Activated T-helper 1 cell treated with Interleukin-2 at 50 U/mL for 16 hours (primary cell): ENCODE results near the gene NLRP11.

Experiments used
- DNase-seq: peaks from one replicate; pipeline ENCODE4 v3.0.0-alpha.2; 2020; ENCODE audit warnings: low read depth

Gene NLRP11

GRCh38 chr19:55831846-55832245, at the start of gene NLRP11:
TSS of gene NLRP11 (minus strand) at chr19:55831999. CDS start at chr19:55818174, 13,825 bp downstream.
- no peak for DNase-seq

GRCh38 chr19:55877211-55877610, 45.4 kb upstream of the NLRP11 start:
- DNase-seq, result no peak

- DNase-seq, result no peak
Observed at GRCh38 chr19:55870736-55871135, 38.9 kb upstream of the NLRP11 start.

DNA sequence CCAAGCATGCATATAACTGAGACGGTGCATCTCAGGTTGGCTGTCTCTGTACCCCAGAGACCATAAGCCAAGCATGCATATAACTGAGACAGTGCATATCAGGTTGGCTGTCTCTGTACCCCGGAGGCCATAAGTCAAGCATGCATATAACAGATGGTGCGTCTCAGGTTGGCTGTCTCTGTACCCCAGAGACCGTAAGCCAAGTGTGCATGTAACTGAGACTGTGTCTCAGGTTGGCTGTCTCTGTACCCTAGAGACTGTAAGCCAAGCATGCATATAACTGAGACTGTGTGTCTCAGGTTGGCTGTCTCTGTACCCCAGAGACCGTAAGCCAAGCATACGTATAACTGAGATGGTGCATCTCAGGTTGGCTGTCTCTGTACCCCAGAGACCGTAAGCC, 35.3 kb upstream of the NLRP11 start:
- DNase-seq, result no peak

DNA sequence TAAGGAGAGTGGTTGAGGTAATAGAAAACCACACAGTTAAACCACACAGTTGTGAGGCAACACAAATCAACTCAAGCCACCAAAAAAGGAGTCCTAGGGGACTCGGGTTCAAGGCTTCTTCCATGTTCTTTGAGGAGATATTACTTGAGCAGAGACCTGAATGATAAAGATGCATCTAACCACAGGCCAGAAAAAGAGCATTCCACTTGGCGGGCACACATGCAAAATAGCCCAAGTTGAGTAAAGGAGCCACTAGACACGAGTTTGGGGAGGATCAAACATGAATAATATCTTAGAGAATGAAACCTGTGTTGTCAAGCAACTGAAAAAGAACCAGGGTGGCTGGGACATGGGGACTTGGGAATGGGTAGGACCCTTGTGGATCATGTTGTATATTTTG, 34.7 kb upstream of the NLRP11 start:
- DNase-seq, result no peak

- DNase-seq, result no peak
Observed at GRCh38 chr19:55858969-55859368, 27.2 kb upstream of the NLRP11 start.

DNA sequence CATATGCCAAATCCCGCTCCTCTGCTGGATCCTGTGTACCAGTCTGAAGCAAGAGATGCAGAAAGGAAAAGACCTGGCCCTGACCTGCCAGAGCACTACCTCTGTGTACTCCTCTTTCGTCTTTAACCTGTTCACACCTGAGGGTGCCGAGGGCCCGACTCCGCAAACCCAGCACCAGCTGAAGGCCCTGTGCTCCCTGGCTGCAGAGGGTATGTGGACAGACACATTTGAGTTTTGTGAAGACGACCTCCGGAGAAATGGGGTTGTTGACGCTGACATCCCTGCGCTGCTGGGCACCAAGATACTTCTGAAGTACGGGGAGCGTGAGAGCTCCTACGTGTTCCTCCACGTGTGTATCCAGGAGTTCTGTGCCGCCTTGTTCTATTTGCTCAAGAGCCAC, 26.6 kb upstream of the NLRP11 start:
- DNase-seq, result no peak

DNA sequence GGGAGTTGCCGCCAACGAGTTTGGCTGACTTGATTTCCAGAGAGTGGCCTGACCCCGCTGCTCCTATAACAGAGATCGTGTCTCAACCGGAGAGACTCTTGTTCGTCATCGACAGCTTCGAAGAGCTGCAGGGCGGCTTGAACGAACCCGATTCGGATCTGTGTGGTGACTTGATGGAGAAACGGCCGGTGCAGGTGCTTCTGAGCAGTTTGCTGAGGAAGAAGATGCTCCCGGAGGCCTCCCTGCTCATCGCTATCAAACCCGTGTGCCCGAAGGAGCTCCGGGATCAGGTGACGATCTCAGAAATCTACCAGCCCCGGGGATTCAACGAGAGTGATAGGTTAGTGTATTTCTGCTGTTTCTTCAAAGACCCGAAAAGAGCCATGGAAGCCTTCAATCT, 26.2 kb upstream of the NLRP11 start:
- DNase-seq, result no peak

- no peak for DNase-seq
Observed at GRCh38 chr19:55857149-55857548, 25.4 kb upstream of the NLRP11 start.

DNA sequence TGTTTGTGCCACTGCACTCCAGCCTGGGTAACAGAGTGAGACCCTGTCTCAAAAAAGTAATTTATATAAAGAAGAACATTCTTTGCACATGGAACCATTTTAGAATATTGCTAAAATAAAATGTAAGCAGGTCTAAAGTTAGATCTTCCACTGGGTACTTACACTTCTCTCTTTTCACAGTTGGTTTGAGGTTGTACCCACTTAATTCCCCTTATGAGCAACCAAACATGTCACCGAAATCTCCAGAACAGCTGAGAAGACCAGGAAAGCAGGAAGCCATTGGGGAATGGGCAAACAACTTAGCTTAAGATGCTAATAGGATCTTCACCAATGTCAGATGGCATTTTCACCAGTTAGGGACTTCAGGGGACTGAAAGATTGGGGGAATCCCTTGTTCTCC, 23.4 kb upstream of the NLRP11 start:
- no peak for DNase-seq

GRCh38 chr19:55838906-55839305, 7.1 kb upstream of the NLRP11 start:
- no peak for DNase-seq

DNA sequence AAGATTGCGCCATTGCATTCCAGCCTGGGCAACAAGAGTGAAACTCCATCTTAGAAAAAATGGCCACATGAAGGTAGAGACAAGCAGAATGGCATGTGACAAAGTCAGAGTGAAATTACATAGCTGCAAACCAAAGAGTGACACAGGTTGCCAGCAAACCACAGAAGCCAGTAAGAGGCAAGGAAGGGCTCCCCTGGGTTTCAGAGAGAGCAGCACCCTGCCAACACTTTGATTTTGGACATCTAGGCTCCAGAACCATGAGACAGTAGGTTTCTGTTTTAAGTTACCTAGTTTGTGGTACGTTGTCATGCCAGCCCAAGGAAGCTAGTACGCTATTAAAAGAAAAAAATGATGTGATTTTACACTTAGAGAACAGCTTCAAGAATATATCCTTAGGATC, 6.5 kb upstream of the NLRP11 start:
- DNase-seq, result no peak

- no peak for DNase-seq
Observed at GRCh38 chr19:55836340-55836739, 4.5 kb upstream of the NLRP11 start, which contains the start of gene NLRP4. TSS of gene NLRP4 (plus strand) at chr19:55836540. CDS start at chr19:55852081, 15,541 bp downstream.

- DNase-seq, result no peak
Observed at GRCh38 chr19:55832676-55833075, 877 bp upstream of the NLRP11 start.

- no peak for DNase-seq
Observed at GRCh38 chr19:55830656-55831055, 1.1 kb downstream of the NLRP11 start.

- DNase-seq, result no peak
Observed at GRCh38 chr19:55820037-55820436, 11.8 kb downstream of the NLRP11 start.

DNA sequence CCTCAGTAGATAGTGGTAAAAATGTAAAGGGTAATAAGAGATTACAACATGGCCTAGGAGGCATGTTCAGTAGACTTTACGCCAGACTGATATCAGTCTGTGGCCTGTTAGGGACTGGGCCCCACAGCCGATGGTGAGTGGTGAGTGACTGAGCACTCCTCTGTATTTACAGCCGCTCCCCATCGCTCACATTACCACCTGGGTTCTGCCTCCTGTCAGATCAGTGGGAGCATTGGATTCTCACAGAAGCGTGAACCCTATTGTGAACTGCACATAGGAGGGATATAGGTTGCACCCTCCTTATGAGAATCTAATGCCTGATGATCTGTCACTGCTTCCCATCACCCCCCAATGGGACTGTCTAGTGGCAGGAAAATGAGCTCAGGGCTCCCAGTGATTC, 17.9 kb downstream of the NLRP11 start:
- DNase-seq, result no peak

- DNase-seq, result no peak
Observed at GRCh38 chr19:55812449-55812848, 19.4 kb downstream of the NLRP11 start.

GRCh38 chr19:55811340-55811739, 20.5 kb downstream of the NLRP11 start:
- DNase-seq, result no peak

DNA sequence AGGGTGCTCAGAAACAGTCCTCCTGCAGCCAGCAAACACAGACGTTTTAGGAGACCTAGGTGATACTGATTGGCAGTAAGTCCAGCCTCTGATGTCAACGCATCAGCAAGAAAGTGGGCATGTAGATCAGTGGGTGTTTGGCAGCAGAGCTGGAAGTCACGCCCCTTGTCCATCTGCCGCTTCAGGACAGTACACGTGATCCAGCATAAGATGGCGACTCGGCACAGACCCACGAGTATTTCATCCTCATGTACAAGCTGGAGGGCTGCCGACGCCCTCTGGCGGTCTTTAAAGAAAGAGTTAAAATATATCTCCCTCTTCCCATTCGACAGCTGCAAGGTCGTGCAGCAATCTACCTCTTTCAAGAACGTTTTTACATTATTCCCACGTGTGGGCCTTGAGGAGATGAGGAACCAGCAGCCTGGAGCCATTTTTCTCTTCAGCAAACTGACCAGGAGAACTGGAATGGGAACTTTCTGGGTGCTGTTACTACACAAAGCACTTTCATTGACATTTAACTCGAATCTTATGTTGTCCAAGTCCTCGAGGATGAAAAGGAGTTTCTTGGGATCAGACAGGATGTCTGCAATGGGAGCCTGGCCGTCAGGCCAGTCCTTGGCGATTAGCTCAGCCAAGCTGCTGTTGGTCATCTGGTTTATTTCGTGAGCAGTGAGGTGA, 22.3 kb downstream of the NLRP11 start:
- no peak for DNase-seq

GRCh38 chr19:55802281-55802680, 29.5 kb downstream of the NLRP11 start:
- DNase-seq, result no peak

DNA sequence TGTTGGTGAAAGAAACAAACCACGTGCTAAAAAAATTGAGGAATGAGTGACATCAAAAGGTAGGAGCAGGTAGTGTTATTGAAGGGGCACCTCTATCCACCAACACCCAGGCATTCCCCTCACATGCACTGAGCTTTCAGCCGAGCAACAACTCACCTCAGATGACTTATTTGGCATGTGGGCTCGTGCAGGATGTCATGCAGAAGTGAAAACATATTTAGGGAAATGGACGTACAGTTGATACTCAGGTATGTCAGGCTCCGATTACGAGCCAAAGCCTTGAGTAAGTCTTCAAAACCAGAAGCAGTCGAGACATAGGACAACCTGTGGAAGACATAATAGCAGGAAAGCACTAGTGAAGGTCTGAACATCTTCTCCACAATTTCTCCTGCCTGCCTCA, 30.4 kb downstream of the NLRP11 start:
- no peak for DNase-seq

- DNase-seq, result no peak
Observed at GRCh38 chr19:55795021-55795420, 36.8 kb downstream of the NLRP11 start.

- no peak for DNase-seq
Observed at GRCh38 chr19:55781112-55781511, 50.7 kb downstream of the NLRP11 start.
